NB4 (cell line): Measurements from ENCODE around the gene HIF1A.

Experiments used
- CTCF ChIP-seq: IDR thresholded peaks from one replicate; pipeline ENCODE4 v1.5.1; 2012; ENCODE audit warnings: low read depth, low read length
- MYC ChIP-seq: IDR thresholded peaks from 2 replicates; pipeline ENCODE4 v1.6.1; 2011; ENCODE audit warnings: low read depth, low read length
- POLR2A ChIP-seq: IDR thresholded peaks from 2 replicates; pipeline ENCODE4 v1.6.1; 2011; ENCODE audit warnings: mild to moderate bottlenecking; ENCODE audit not compliant: insufficient read length; ENCODE audit errors: extremely low read depth
- TF ChIP-seq, protein P1 (sequence below): IDR thresholded peaks from 2 replicates; pipeline ENCODE4 v1.6.1; 2011; ENCODE audit warnings: low read depth, low read length

DNA sequence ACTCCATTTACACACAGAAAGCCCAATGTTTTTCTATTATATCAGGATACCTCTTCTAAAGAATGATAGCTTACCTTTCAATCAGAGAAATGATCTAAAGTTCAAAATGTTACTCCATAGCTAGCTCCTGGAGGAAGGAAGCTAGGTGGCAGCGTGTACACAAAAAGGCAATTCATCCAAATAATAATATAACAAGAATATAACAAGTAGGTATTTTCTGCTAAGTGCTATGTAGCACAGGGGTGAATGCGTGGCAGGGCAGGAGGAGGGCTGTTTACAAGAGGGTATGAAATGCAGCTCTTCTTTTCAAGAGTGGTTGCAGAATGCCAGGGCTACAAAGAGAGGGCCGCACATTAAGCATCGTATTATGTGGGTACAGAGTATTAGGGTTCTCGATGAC is 66.2 kb downstream of the HIF1A start:
- TF ChIP-seq POLR2A (no peak), CTCF (no peak), MYC (no peak)
- TF ChIP-seq, protein P1, sequence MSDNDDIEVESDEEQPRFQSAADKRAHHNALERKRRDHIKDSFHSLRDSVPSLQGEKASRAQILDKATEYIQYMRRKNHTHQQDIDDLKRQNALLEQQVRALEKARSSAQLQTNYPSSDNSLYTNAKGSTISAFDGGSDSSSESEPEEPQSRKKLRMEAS, result no peak
